Prostate gland (tissue), 2 donors: ENCODE data around the gene CTIF. TPM values are rescaled to one million over a fixed set of nuclear protein-coding genes. Genes with fewer than 3 reads are reported as not detected.

Experiments used
- DNase-seq: peaks from one replicate; pipeline ENCODE4 v3.0.0-alpha.2; 2019; ENCODE audit warnings: low spot score
- H3K27ac ChIP-seq, 2 donors: fragments of 200-600 bp; sonication (generic); 2 replicates each; pipeline ENCODE4 v1.5.1; 2017 to 2019
- H3K27me3 ChIP-seq: fragments of 200-600 bp; sonication (generic); replicated peaks from 2 replicates; pipeline ENCODE4 v1.5.1; 2019; ENCODE audit not compliant: insufficient read depth
- H3K36me3 ChIP-seq, 2 donors: fragments of 200-600 bp; sonication (generic); 1 replicate in 1 of 2; 2 replicates in 1 of 2; pipeline versions ENCODE4 v1.5.1 to v1.8.1; 2017 to 2019
- H3K4me1 ChIP-seq: fragments of 200-600 bp; sonication (generic); replicated peaks from 2 replicates; pipeline ENCODE4 v1.5.1; 2019
- H3K4me3 ChIP-seq, 2 donors: fragments of 200-600 bp; sonication (generic); 2 replicates each; pipeline ENCODE4 v1.5.1; 2017 to 2019
- H3K9me3 ChIP-seq: fragments of 200-600 bp; sonication (generic); 2 replicates; pipeline ENCODE4 v1.5.1; 2017
- POLR2A ChIP-seq: fragments of 450-650 bp; IDR thresholded peaks from one replicate; pipeline ENCODE4 v1.6.1; 2016; ENCODE audit warnings: antibody characterized with exemption, mild to moderate bottlenecking
- POLR2AphosphoS5 ChIP-seq: sonication (generic); formaldehyde crosslinking; IDR thresholded peaks from one replicate; pipeline ENCODE4 v1.6.1; 2017; ENCODE audit warnings: antibody characterized with exemption
- WGBS: methylation state at CpG from one replicate; pipeline ENCODE4 v1.1.5; 2018; 5-methylcytosine and 5-hydroxymethylcytosine counted together
- intact Hi-C: fragments of 100-400 bp; cut with DNase I; formaldehyde crosslinking; loops from one replicate; pipeline ENCODE4 v1.14.2; 2022
- total RNA-seq, 2 donors: library from RNA; depleted of rRNA; stranded (reverse); fragments of >200 nt; gene quantifications; one replicate each; pipeline ENCODE4 v1.1.0, GENCODE V29; 2016
- TF ChIP-seq, protein P1 (sequence below), 4 experiments: fragments of 200-600 bp in 2 of 4; fragments of 450-650 bp in 2 of 4; sonication (generic) in 2 of 4; IDR thresholded peaks; 1 replicate in 3 of 4; 2 replicates in 1 of 4; pipeline ENCODE4 v1.5.1; 2016 to 2019; ENCODE audit warnings: antibody characterized with exemption in 4 of 4, mild to moderate bottlenecking in 2 of 4, moderate library complexity in 2 of 4

CTIF gene
- total RNA-seq, 2 donors from 2014 or later: 8.1 to 57.9 TPM

DNA sequence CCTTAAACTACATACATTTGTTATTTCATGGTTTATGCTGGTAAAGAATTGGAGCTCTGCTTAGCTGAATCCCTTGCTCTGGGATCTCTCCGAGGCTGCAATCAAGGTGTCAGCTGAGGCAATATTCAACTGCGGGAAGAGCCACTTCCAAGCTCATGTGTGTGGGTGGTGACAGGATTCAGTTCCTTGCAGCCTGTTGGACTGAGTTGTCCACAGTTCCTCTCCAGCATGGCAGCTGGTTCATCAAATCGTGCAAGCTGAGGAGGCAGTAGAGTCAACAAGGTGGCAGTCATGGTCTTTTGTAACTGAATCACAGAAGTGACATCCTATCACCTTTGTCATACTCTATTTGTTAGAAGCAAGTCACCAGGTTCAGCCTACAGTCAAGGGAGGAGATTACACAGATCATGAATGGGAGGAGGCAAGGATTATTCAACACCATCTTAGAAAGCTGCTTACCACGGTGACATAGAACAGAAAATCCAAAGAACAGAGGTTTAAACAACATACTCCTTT lies 56.9 kb downstream of the CTIF start:
- H3K9me3 ChIP-seq: no peaks in the 10 kb centered on the region
- no peaks in the 10 kb centered on the region for H3K36me3 ChIP-seq
- TF ChIP-seq, protein P1, sequence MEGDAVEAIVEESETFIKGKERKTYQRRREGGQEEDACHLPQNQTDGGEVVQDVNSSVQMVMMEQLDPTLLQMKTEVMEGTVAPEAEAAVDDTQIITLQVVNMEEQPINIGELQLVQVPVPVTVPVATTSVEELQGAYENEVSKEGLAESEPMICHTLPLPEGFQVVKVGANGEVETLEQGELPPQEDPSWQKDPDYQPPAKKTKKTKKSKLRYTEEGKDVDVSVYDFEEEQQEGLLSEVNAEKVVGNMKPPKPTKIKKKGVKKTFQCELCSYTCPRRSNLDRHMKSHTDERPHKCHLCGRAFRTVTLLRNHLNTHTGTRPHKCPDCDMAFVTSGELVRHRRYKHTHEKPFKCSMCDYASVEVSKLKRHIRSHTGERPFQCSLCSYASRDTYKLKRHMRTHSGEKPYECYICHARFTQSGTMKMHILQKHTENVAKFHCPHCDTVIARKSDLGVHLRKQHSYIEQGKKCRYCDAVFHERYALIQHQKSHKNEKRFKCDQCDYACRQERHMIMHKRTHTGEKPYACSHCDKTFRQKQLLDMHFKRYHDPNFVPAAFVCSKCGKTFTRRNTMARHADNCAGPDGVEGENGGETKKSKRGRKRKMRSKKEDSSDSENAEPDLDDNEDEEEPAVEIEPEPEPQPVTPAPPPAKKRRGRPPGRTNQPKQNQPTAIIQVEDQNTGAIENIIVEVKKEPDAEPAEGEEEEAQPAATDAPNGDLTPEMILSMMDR (IDR thresholded peaks at IDR 0.05): no peak
- TF ChIP-seq POLR2A: no peak
- no peak for TF ChIP-seq POLR2AphosphoS5
- WGBS: 96% methylated on average over 4 of the region's 4 CpGs
- no peak overlapping the region for H3K27ac ChIP-seq
- intact Hi-C loops: no loop called here
- no peak for DNase-seq
- H3K4me1 ChIP-seq: no peaks in the 10 kb centered on the region
- H3K27me3 ChIP-seq: no peaks in the 10 kb centered on the region
- no peak overlapping the region for H3K4me3 ChIP-seq

DNA sequence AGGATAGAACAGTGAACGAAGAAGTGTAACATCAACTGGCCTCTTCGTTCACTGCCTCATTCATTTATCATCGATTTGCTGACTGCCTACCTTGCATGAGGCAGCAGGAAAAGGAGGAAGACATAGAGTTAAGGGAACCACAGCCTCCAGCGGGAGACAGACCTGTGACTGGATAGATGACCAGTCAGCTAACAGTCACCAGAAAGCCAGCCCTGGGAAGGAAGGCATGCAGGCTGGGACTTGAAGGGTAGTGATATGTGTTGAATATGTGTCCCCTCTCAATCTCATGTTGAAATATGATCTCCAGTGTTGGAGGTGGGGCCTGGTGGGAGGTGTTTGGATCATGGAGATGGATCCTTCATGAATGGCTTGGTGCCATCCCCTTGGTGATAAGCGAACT lies 58.3 kb downstream of the CTIF start:
- Histone ChIP-seq H3K27me3 (no peaks in the 10 kb centered on the region), H3K4me3 (no peak overlapping the region), H3K9me3 (no peaks in the 10 kb centered on the region), H3K27ac (no peak overlapping the region), H3K4me1 (no peaks in the 10 kb centered on the region), H3K36me3 (no peaks in the 10 kb centered on the region)
- DNase-seq: no peak
- no peak for TF ChIP-seq POLR2AphosphoS5
- TF ChIP-seq, protein P1 (IDR thresholded peaks at IDR 0.05): no peak
- TF ChIP-seq POLR2A: no peak
- 87% methylated on average over 5 of the region's 5 CpGs for WGBS
- intact Hi-C loops: no loop called here

DNA sequence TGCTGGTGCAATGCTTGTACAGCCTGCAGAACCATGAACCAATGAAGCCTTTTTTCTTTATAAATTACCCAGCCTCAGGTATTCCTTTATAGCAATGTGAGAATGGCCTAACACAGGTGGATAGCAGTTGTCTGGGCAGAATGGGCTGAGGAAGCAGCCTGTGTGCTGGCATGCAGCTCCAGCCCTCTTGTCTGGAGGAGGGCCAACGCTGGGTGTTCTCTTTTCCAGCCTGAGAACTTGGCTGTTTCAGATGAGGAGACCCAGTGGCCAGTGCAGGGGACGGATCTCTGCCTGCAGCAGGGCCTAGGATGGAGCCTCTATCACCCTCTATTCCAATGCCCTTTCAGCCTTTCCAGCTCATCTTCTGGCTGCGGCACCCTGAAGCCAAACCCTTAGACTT lies 58.8 kb downstream of the CTIF start:
- Histone ChIP-seq H3K9me3 (no peaks in the 10 kb centered on the region), H3K4me1 (no peaks in the 10 kb centered on the region), H3K27ac (no peak overlapping the region), H3K27me3 (no peaks in the 10 kb centered on the region), H3K4me3 (no peak overlapping the region), H3K36me3 (no peaks in the 10 kb centered on the region)
- 76% methylated on average over 3 of the region's 3 CpGs for WGBS
- no peak for TF ChIP-seq POLR2AphosphoS5
- TF ChIP-seq POLR2A: no peak
- TF ChIP-seq, protein P1 (IDR thresholded peaks at IDR 0.05): no peak
- intact Hi-C loops: no loop called here
- DNase-seq: no peak

DNA sequence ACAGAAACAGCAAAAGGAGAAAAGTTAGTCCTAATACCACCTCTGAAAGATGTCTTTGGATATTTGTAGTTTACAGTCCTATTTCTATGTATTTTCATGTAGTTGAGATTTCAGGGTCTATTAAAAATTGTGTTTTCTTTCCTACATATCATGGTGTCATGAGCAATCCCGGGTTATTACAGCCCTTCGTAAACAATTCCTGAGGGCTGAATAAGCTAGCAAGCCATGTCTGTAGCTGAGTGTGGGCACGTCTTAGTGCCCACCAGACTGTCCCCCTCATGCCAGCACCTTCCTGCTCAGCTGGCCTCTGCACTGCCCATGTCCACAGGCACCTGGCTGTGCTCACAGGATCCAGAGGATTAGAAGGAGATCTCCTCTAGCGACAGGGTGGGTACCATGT lies 60.6 kb downstream of the CTIF start:
- H3K4me1 ChIP-seq: no peaks in the 10 kb centered on the region
- H3K36me3 ChIP-seq: no peaks in the 10 kb centered on the region
- no peak overlapping the region for H3K27ac ChIP-seq
- DNase-seq: no peak
- intact Hi-C loops: no loop called here
- WGBS: 76% methylated on average over 4 of the region's 4 CpGs
- no peak overlapping the region for H3K4me3 ChIP-seq
- no peaks in the 10 kb centered on the region for H3K9me3 ChIP-seq
- TF ChIP-seq POLR2A (no peak), POLR2AphosphoS5 (no peak)
- TF ChIP-seq, protein P1 (IDR thresholded peaks at IDR 0.05): no peak
- no peaks in the 10 kb centered on the region for H3K27me3 ChIP-seq

DNA sequence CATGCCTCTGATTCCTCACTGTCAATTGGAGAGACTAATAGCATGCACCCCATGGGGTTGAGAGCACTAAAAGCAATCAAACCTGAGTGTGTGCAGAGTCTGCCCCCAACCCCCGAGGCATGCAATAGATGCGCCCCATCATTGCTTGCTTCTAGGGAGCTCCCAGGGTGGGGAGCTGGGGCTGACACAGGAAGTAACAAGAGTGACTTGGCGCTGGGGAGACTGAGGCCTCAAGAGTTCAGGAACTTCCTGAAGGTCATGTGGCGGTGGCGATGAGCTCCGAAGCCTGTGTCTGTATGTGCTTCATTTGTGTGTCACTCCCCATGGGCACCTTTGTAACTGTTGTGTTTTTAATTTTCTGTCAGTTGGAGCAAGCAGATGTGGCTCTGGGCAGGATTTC lies 61.2 kb downstream of the CTIF start:
- H3K27me3 ChIP-seq: no peaks in the 10 kb centered on the region
- WGBS: 97% methylated on average over 6 of the region's 6 CpGs
- intact Hi-C loops: no loop called here
- no peak for DNase-seq
- H3K36me3 ChIP-seq: no peaks in the 10 kb centered on the region
- H3K4me1 ChIP-seq: no peaks in the 10 kb centered on the region
- no peak overlapping the region for H3K27ac ChIP-seq
- no peaks in the 10 kb centered on the region for H3K9me3 ChIP-seq
- TF ChIP-seq, protein P1 (IDR thresholded peaks at IDR 0.05): no peak
- TF ChIP-seq POLR2A (no peak), POLR2AphosphoS5 (no peak)
- H3K4me3 ChIP-seq: no peak overlapping the region
